Measurements from ENCODE around the gene CABCOCO1.

GRCh38 chr10:61742812-61743211, 80.1 kb downstream of the CABCOCO1 start:
- TF ChIP-seq CTCF (IDR thresholded peaks at IDR 0.05) (no peak), POLR2A (IDR thresholded peaks at IDR 0.05) (no peak)

Measured in heart left ventricle (tissue), 13 donors.